Activated naive CD4-positive, alpha-beta T cell treated with anti-CD3 and anti-CD28 coated beads for 36 hours (primary cell): ENCODE measurements around the gene GRAP2. TPM values are rescaled to one million over a fixed set of nuclear protein-coding genes. Genes with fewer than 3 reads are reported as not detected.
A peak's percentile ranks its signal among the peaks of the same experiment; 100 is the strongest.

Experiments used
- CTCF ChIA-PET: fragments of 350-600 bp; sonication (Branson Sonifier 250); formaldehyde crosslinking; loops from one replicate; lab custom pipeline; 2021; ENCODE audit warnings: antibody characterized with exemption; lab: Charles Lee
- DNase-seq: peaks from one replicate; pipeline ENCODE4 v3.0.0-alpha.2; 2020
- H3K27ac Mint-ChIP-seq: one replicate; pipeline ENCODE4 v1.8.0; 2021; ENCODE audit warnings: mild to moderate bottlenecking, mixed read lengths
- H3K27me3 Mint-ChIP-seq: one replicate; pipeline ENCODE4 v1.8.0; 2021; ENCODE audit warnings: low read depth, mixed read lengths
- H3K36me3 Mint-ChIP-seq: one replicate; pipeline ENCODE4 v1.8.0; 2021; ENCODE audit warnings: low read depth, mixed read lengths
- H3K4me1 Mint-ChIP-seq: one replicate; pipeline ENCODE4 v1.8.0; 2021; ENCODE audit warnings: low read depth, mixed read lengths
- H3K4me3 Mint-ChIP-seq: one replicate; pipeline ENCODE4 v1.8.0; 2021; ENCODE audit warnings: mild to moderate bottlenecking, moderate library complexity, mixed read lengths
- H3K9me3 Mint-ChIP-seq: one replicate; pipeline ENCODE4 v1.8.0; 2021; ENCODE audit warnings: mixed read lengths
- intact Hi-C: fragments of 100-400 bp; cut with micrococcal nuclease; formaldehyde crosslinking; loops from one replicate; pipeline ENCODE4 v1.15.1; 2023
- total RNA-seq, 2 experiments: library from RNA; stranded (reverse); gene quantifications; one replicate each; pipeline ENCODE4 v1.2.3, GENCODE V29; 2021

The GRAP2 gene
- total RNA-seq, 2 experiments from 2014 or later = 25.5 to 29.4 TPM

DNA sequence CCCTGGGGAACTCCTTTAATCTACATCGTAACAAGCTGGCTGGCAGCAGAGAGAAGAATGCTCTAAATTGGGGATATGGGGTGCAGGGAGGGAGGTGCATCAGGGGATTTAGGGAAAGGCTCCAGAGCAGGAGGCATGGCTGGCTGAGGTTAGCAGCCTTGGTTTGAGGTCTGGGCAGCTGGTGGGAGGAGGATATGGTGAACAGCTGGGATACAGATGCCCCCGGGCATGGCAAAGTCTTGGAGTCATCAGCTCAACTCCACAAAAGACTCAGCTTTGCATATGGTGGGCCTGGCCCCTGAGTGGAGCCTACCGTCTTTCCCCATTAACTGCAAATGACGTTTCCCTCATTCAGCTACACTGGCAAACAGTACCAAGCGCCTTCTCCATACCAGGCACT, 99.3 kb downstream of the GRAP2 start:
- no peaks in the 10 kb centered on the region for H3K36me3 Mint-ChIP-seq
- H3K4me1 Mint-ChIP-seq = peaks cover 4% of the 10 kb centered on the region
- H3K27ac Mint-ChIP-seq = no peak overlapping the region
- CTCF ChIA-PET = interaction anchor here (0.5 to 0.8 kb wide), 3 partner anchors 9 to 258 kb away, joined by 3 to 5 read pairs (median 3); no protein-coding TSS in a partner anchor
- intact Hi-C loops = no loop called here
- peaks cover 3% of the 10 kb centered on the region for H3K27me3 Mint-ChIP-seq
- no peaks in the 10 kb centered on the region for H3K9me3 Mint-ChIP-seq
- H3K4me3 Mint-ChIP-seq = no peak overlapping the region
- no peak for DNase-seq

DNA sequence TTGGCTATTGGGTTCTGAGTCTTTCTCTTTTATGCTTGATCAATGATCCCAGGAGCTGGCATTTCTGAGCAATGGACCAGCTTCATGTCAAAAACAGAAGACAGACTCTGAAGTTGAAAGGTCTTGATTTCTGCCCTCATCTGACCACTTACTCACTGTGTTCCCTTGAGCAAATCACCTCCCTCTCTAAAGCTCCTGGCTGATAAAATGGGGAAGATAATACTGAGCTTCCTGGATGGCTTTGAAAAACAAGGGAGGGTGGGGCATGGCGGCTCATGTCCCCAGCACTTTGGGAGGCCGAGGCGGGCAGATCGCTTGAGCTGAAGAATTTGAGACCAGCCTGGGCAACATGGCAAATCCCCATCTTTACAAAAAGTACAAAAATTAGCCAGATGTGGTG, 100.2 kb downstream of the GRAP2 start:
- H3K4me3 Mint-ChIP-seq = no peak overlapping the region
- no peaks in the 10 kb centered on the region for H3K4me1 Mint-ChIP-seq
- DNase-seq = no peak
- intact Hi-C loops = no loop called here
- H3K36me3 Mint-ChIP-seq = no peaks in the 10 kb centered on the region
- H3K27me3 Mint-ChIP-seq = peaks cover under 1% of the 10 kb centered on the region
- no peak overlapping the region for H3K27ac Mint-ChIP-seq
- H3K9me3 Mint-ChIP-seq = no peaks in the 10 kb centered on the region
- CTCF ChIA-PET = interaction anchor here (1.0 to 1.3 kb wide), 2 partner anchors 24 to 69 kb away, joined by 3 to 4 read pairs; no protein-coding TSS in a partner anchor

DNA sequence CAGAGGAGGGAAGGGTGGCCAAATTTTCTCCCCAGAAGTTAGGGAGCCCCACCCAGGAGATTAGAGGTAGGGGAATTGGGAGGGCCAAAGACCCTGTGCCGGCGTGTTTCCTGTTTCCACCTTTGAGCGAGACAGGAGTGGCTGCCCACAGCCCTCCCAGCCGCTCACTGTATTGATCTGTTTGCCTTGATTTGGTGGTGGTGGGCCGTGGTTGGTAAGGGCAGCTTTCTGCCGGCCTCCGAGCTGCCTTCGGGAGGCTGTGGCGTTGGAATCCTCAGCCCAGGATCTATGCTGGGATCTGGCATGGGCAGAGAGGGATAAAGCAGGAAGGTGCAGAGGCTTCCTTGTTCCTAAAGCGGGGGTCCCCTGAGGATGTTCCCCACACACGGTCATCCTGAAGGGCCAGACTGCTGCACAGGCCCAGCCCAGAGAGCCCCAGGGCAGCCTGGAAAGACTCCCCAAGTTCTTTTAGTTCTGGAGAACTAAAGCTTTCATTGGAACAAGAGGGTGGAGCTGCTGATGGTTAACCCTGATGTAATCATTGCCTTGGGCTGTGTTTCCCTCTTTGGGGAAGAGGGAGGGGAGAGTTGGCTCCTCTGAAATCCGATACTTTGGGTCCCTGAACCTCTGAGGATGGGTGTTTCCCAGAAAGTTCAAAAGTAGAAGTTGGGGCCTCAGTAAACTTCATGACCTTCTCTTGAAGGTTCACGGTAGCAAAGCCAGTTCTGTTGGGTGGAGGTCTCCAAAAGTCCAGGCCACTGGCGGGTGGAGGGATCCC, 101.1 kb downstream of the GRAP2 start:
- intact Hi-C loops = no loop called here
- no peaks in the 10 kb centered on the region for H3K4me1 Mint-ChIP-seq
- H3K4me3 Mint-ChIP-seq = no peak overlapping the region
- H3K27me3 Mint-ChIP-seq = no peaks in the 10 kb centered on the region
- H3K27ac Mint-ChIP-seq = no peak overlapping the region
- CTCF ChIA-PET = interaction anchor here (0.7 to 1.3 kb wide), 3 partner anchors 20 to 69 kb away, joined by 3 to 4 read pairs (median 3); no protein-coding TSS in a partner anchor
- H3K9me3 Mint-ChIP-seq = no peaks in the 10 kb centered on the region
- DNase-seq = no peak
- no peaks in the 10 kb centered on the region for H3K36me3 Mint-ChIP-seq

DNA sequence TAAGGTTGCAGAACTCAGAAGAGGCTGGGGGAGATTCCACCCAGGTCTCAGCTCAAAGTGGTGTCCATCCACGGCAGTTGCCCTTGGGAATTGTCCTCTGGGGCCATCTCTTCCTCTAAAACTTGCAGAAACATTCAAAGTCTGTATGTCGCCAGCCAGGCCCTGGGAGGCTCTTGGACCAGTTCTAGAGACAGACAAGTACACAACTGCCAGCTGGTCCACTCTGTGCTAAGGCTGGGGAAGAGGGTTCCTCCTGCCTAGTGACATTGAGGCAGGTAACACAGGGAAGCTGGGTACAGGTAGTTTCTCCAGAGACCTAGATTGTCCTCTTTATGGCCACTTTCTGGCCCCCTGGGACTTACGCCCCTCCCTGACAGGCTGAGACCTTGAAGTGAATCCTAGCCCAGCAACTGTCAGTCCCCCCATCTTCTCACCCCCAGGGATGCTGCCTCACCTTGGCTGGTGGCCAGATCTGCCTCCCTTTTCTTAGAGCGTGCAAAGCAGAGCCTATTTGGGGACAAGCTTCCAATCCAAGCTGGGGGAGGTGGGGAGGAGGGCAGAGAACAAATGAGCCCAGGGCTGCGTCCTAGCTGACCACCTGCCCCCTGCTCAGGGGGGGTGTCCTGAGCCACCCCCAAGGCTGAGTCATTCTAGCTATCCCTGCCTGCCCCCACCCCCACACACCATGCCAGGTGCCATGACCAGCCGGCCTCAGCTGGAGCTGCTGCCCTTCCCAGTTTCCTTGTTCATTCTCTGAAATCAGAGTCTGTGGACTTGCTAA, 102.2 kb downstream of the GRAP2 start:
- no peaks in the 10 kb centered on the region for H3K9me3 Mint-ChIP-seq
- no peak overlapping the region for H3K4me3 Mint-ChIP-seq
- H3K27me3 Mint-ChIP-seq = no peaks in the 10 kb centered on the region
- H3K4me1 Mint-ChIP-seq = no peaks in the 10 kb centered on the region
- DNase-seq = no peak
- CTCF ChIA-PET = interaction anchor here (0.7 kb wide), 1 partner anchor 19 kb away, joined by 3 read pairs; no protein-coding TSS in a partner anchor
- H3K36me3 Mint-ChIP-seq = no peaks in the 10 kb centered on the region
- H3K27ac Mint-ChIP-seq = no peak overlapping the region
- intact Hi-C loops = no loop called here

DNA sequence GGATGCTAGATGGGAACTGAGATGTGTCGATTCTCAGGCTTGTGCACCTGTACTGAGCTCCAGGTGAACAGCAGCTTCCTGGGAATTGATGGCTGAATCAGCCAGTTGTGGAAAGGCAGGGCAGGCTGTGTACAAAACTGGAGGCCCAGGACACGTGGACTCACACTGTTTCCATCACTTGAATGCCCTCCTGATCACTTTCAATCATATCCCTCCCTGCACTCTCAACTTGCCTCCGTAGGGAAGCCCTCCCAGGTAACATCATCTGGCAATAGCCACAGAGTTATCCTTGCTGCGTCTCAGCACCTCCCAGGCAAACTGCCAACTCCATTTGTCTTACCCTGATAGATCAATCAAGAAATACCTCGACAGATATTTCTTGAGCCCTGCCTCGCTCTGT, 104.0 kb downstream of the GRAP2 start:
- Mint-ChIP-seq H3K27me3 (no peaks in the 10 kb centered on the region), H3K36me3 (no peaks in the 10 kb centered on the region), H3K9me3 (no peaks in the 10 kb centered on the region), H3K27ac (no peak overlapping the region), H3K4me3 (no peak overlapping the region), H3K4me1 (peaks cover 9% of the 10 kb centered on the region)
- DNase-seq = no peak
- CTCF ChIA-PET = interaction anchor here (1.1 kb wide), 1 partner anchor 20 kb away, joined by 3 read pairs; no protein-coding TSS in a partner anchor
- intact Hi-C loops = no loop called here

DNA sequence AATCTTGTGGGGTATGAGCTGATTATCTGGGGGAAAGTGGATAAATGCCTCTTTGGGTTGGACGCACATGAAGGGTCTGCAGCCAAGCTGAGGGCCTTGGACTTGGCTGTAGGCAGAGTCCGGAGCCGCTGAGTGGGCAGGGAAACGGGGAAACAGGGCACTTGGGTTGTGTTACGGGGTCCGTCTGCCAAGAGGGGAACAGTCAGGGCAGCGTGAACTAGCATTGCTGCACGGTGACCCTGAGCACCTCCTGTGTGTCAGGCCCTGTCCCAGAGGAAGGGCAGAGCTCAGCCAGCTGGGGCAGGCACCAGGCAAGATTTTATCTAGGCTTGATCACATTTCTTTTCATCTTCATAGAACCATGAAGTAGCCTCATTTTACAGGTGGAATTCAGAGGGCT, 105.8 kb downstream of the GRAP2 start:
- H3K27me3 Mint-ChIP-seq = no peaks in the 10 kb centered on the region
- CTCF ChIA-PET = no interaction called here
- H3K36me3 Mint-ChIP-seq = no peaks in the 10 kb centered on the region
- no peak overlapping the region for H3K4me3 Mint-ChIP-seq
- no peak for DNase-seq
- H3K27ac Mint-ChIP-seq = no peak overlapping the region
- intact Hi-C loops = no loop called here
- no peaks in the 10 kb centered on the region for H3K9me3 Mint-ChIP-seq
- peaks cover 16% of the 10 kb centered on the region for H3K4me1 Mint-ChIP-seq

DNA sequence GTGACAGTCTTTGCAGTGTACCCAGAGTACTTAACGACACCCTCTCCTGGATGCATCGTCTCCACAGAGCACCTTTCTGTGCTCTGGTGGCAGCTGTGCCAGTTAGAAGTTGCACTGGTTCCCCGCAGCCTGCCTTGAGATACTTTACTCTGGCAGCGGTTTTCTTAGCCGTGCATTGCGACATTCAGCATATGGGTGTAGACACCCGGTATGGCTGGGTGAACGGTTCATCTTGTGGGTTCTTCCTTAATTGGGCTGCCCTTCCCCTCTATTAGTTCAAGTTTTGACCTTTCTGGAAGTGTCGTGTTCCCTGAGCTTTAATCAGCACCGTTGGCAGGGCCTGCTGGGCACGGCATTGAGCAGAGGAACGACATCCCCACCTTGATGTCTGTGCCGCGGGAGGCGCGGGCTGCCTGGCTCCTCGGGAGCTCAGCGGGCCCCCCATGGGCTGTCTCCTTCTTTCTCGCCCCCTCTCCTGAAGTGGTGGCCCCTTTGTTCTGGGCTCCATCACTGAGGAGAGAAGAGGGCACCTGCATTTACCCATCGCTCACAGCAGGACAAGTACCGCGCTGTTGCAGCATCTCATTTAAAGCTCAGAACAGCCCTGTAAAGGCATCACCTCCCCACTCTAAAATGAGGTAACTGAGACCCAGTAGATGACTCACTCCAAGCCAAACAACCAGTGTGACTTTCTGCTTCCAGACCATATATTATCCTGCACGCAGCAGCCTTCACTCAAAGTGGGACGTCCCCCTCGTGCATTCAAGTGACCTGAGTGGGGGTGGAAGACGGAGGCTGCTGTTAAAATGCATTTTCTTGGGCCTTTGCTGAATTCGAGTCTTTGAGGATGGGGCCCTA, 107.2 kb downstream of the GRAP2 start:
- no peaks in the 10 kb centered on the region for H3K9me3 Mint-ChIP-seq
- no peak overlapping the region for H3K4me3 Mint-ChIP-seq
- intact Hi-C loops = no loop called here
- H3K27ac Mint-ChIP-seq = no peak overlapping the region
- no peak for DNase-seq
- CTCF ChIA-PET = interaction anchor here (0.5 to 2.3 kb wide), 2 partner anchors 16 to 74 kb away, joined by 3 to 18 read pairs; no protein-coding TSS in a partner anchor
- H3K4me1 Mint-ChIP-seq = peaks cover 16% of the 10 kb centered on the region
- H3K27me3 Mint-ChIP-seq = no peaks in the 10 kb centered on the region
- no peaks in the 10 kb centered on the region for H3K36me3 Mint-ChIP-seq

DNA sequence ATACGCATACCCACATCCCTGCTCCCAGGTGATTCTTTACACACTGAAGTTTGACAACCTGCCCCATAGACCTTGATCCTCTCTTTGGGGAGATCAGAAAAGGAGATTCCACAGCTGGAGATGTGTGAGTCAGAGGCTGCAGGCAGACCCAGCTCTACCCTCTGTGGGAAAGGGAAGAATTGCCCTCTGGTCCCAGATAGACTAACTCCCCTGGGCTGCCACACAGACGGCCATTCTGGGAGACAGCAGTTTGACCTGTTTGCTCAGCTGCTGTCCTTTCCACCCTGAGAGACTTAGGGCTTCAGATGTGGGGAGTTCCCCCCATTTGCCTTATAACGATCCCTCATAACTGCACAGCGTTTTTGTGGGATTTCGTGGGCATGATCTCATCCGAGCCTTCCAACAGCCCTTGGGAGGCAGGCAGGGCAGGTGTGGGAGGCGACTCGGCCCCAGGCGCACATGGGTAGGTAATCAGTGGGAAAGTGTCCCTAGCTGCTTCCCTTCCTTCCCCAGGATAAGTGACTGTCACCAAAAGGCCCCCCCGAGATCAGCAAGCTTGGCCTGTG, 107.9 kb downstream of the GRAP2 start:
- CTCF ChIA-PET = interaction anchor here (0.5 to 2.3 kb wide), 4 partner anchors 9 to 474 kb away, joined by 3 to 18 read pairs (median 6); no protein-coding TSS in a partner anchor
- DNase-seq = no peak
- H3K9me3 Mint-ChIP-seq = no peaks in the 10 kb centered on the region
- H3K27ac Mint-ChIP-seq = no peak overlapping the region
- intact Hi-C loops = no loop called here
- no peak overlapping the region for H3K4me3 Mint-ChIP-seq
- H3K36me3 Mint-ChIP-seq = no peaks in the 10 kb centered on the region
- peaks cover 16% of the 10 kb centered on the region for H3K4me1 Mint-ChIP-seq
- no peaks in the 10 kb centered on the region for H3K27me3 Mint-ChIP-seq

DNA sequence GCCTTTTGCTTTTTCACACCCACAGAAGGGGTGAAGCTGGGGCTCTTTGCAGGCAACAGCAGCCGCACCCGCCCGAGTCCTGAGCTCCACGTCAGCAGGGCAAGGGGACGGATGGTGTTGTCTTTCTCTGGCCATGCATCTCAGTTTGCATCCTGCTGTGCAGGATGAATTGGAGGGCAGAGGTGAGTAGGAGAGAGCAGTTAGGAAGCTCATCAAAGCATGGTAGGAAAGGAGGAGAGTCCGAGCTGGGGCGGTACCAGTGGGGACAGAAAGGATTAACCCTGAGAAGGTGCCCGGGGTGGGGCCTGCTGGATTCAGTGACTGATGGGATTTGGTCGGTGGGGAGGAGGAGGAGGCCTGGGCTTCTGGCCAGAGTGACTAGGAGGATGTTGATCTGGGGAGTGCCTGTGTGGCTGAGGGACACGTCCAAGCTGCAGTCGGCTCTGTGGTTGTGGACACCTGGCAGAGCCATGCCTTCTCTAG, 108.4 kb downstream of the GRAP2 start:
- Mint-ChIP-seq H3K4me1 (peaks cover 16% of the 10 kb centered on the region), H3K27me3 (no peaks in the 10 kb centered on the region), H3K27ac (peak overlapping the region; percentile 54), H3K36me3 (no peaks in the 10 kb centered on the region), H3K9me3 (no peaks in the 10 kb centered on the region), H3K4me3 (peak overlapping the region; percentile 64)
- intact Hi-C loops = no loop called here
- CTCF ChIA-PET = interaction anchor here (0.7 to 2.3 kb wide), 10 partner anchors 9 to 475 kb away, joined by 3 to 18 read pairs (median 3); no protein-coding TSS in a partner anchor
- DNase-seq = no peak

DNA sequence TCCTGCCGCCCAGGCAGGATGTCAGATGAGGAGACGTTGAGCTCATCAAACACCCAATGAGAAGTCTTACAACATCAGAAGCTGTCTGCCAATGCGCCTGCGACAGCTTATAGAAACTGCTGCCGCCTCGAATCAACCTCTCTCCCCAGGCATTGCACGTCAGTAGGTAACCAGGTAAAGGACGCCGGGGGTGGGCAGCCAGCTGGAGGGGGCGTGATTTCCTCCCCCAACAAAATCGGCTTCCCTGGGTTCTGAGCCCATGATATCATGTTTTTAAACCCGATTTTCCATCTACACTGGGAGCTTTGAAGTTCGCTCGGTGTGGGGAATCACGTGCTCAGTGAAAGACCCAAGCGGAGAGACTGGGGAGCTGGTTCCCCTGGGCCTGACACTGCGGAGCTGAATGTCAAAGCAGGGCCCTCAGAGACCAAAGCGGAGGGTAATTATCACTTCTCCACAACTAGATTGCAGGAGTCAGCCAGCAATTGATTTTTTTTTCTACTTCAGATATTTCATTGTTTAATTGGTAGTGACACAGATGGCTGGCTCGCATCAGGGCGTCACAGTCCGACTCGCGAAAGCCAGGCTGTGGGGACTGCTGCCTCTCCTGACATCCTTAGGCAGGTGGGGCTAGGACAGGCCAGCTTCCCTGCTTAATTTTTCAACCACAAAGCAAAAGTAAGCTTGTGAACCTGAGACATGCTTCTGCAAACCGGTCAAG, 109.2 kb downstream of the GRAP2 start:
- peaks cover 16% of the 10 kb centered on the region for H3K4me1 Mint-ChIP-seq
- CTCF ChIA-PET = interaction anchor here (0.7 to 2.3 kb wide), 13 partner anchors 10 to 476 kb away, joined by 3 to 18 read pairs (median 3); no protein-coding TSS in a partner anchor
- peak; percentile 74 for DNase-seq
- H3K36me3 Mint-ChIP-seq = no peaks in the 10 kb centered on the region
- intact Hi-C loops = loop anchor here (10.0 kb wide), 1 partner anchor 115 kb away; the partner anchor contains the start of gene ENTHD1
- H3K27me3 Mint-ChIP-seq = no peaks in the 10 kb centered on the region
- no peak overlapping the region for H3K27ac Mint-ChIP-seq
- H3K9me3 Mint-ChIP-seq = no peaks in the 10 kb centered on the region
- H3K4me3 Mint-ChIP-seq = peak overlapping the region; percentile 64
